ENCODE data around the gene ADAM15.

ADAM15 gene

GRCh38 chr1:155052439-155053395, 1.6 kb downstream of the ADAM15 start:
- DNase-seq: peak; percentile 33 to 82 (median 64)

- DNase-seq: no peak
Observed at GRCh38 chr1:155053531-155054105, 2.5 kb downstream of the ADAM15 start.

GRCh38 chr1:155057104-155057503, 6.0 kb downstream of the ADAM15 start:
- DNase-seq: no peak

GRCh38 chr1:155057788-155058211, 6.7 kb downstream of the ADAM15 start:
- DNase-seq: no peak

GRCh38 chr1:155060736-155061135, 9.6 kb downstream of the ADAM15 start:
- no peak for DNase-seq

- DNase-seq: peak; percentile 87 to 98 (median 95)
Observed at GRCh38 chr1:155061381-155062150, 10.4 kb downstream of the ADAM15 start.

- DNase-seq: peak in 1 of 3 experiments; percentile 22
Observed at GRCh38 chr1:155062151-155062686, 11.1 kb downstream of the ADAM15 start.

GRCh38 chr1:155062702-155063411, 11.7 kb downstream of the ADAM15 start:
- peak; percentile 53 to 78 (median 70) for DNase-seq

- DNase-seq: peak; percentile 57 to 91 (median 90)
Observed at GRCh38 chr1:155063550-155064110, 12.5 kb downstream of the ADAM15 start, which contains the start of gene EFNA4. Gene EFNA4, plus strand, starts transcription at chr1:155063740. Its CDS starts 84 bp downstream, at chr1:155063824.

GRCh38 chr1:155064111-155064831, 13.2 kb downstream of the ADAM15 start:
- DNase-seq: peak; percentile 57 to 82 (median 80)

GRCh38 chr1:155064832-155065429, 13.8 kb downstream of the ADAM15 start:
- no peak for DNase-seq

GRCh38 chr1:155066777-155067176, 15.7 kb downstream of the ADAM15 start:
- no peak for DNase-seq

GRCh38 chr1:155068599-155068998, 17.5 kb downstream of the ADAM15 start:
- DNase-seq: no peak

- peak; percentile 67 to 95 (median 91) for DNase-seq
Observed at GRCh38 chr1:155069551-155070157, 18.5 kb downstream of the ADAM15 start.

- peak; percentile 67 to 95 (median 91) for DNase-seq
Observed at GRCh38 chr1:155070158-155070621, 19.1 kb downstream of the ADAM15 start.

- peak; percentile 91 to 95 (median 92) for DNase-seq
Observed at GRCh38 chr1:155070721-155071569, 19.8 kb downstream of the ADAM15 start.

- DNase-seq: peak in 2 of 3 experiments; percentile 69 to 85
Observed at GRCh38 chr1:155071701-155072100, 20.6 kb downstream of the ADAM15 start.

GRCh38 chr1:155072531-155073289, 21.6 kb downstream of the ADAM15 start:
- DNase-seq: no peak
